AG04450 (cell line): ENCODE data around the gene DDX3X. TPM values are rescaled to one million over a fixed set of nuclear protein-coding genes. Genes with fewer than 3 reads are reported as not detected.
A peak's percentile ranks its signal among the peaks of the same experiment; 100 is the strongest.
"Not testable (repeated sequence)": the region's sequence is repeated elsewhere in the genome, so short reads cannot be mapped to it uniquely, and the experiment has no call there.

Experiments used
- CTCF ChIA-PET: fragments of 300-600, 350-600 bp; formaldehyde crosslinking; extraction: SDS; loops from one replicate; lab custom pipeline; 2022; ENCODE audit warnings: antibody characterized with exemption, inconsistent platforms; lab: Charles Lee
- POLR2A ChIA-PET: fragments of 350-600 bp; formaldehyde crosslinking; extraction: SDS; loops from one replicate; lab custom pipeline; 2021; ENCODE audit warnings: antibody characterized with exemption, inconsistent platforms; lab: Yijun Ruan, JAX
- DNase-seq: peaks from one replicate; pipeline ENCODE4 v3.0.0-alpha.2; 2011; ENCODE audit warnings: low read depth, low spot score
- H3K27ac ChIP-seq: one replicate; pipeline ENCODE4 v1.5.1; 2012; ENCODE audit warnings: low read depth, low read length, control low read depth
- H3K27me3 ChIP-seq: one replicate; pipeline ENCODE4 v1.6.0; 2012; ENCODE audit warnings: low read length; ENCODE audit not compliant: control insufficient read depth, insufficient read depth
- H3K4me3 ChIP-seq: 2 replicates; pipeline ENCODE4 v1.5.1; 2011; ENCODE audit warnings: mild to moderate bottlenecking, low read depth, low read length, control low read depth
- H3K9me3 ChIP-seq: 2 replicates; pipeline ENCODE4 v1.5.1; 2012; ENCODE audit warnings: low read length; ENCODE audit not compliant: control insufficient read depth, insufficient read depth
- CTCF ChIP-seq: IDR thresholded peaks from 2 replicates; pipeline ENCODE4 v1.5.1; 2011; ENCODE audit warnings: low read depth, low read length, control low read depth, inconsistent platforms
- polyA minus RNA-seq: library from RNA; depleted of rRNA, polyadenylated mRNA; stranded (reverse); fragments of >200 nt; gene quantifications from 2 replicates; pipeline ENCODE4 v1.2.3, GENCODE V29; 2011; rRNA and poly(A)+ RNA removed
- polyA plus RNA-seq: library from polyadenylated mRNA; depleted of rRNA; stranded (reverse); fragments of >200 nt; gene quantifications from 2 replicates; pipeline ENCODE4 v1.2.3, GENCODE V29; 2011; rRNA removed

Gene DDX3X
- polyA plus RNA-seq (110 and 111 TPM in 2 replicates), polyA minus RNA-seq (160 and 192 TPM in 2 replicates)

GRCh38 chrX:41333744-41334362 lies at the start of gene DDX3X:
DDX3X (plus strand) TSS chrX:41334162; CDS start chrX:41334253, 91 bp downstream.
- ChIA-PET CTCF (no interaction called here), POLR2A (interaction anchor here (0.7 to 1.4 kb wide), 9 partner anchors 17 to 97 kb away, joined by 3 to 20 read pairs (median 5); no protein-coding TSS in a partner anchor)
- DNase-seq: peak; percentile 70
- Histone ChIP-seq H3K27me3 (no peaks in the 10 kb centered on the region), H3K9me3 (no peaks in the 10 kb centered on the region; the same call in 1 of the 2 replicates), H3K27ac (peak within 1 kb of the TSS; percentile 98), H3K4me3 (peak within 1 kb of the TSS; percentile 87)
- 0 out of 2 replicates have a peak, but pooled peaks have one; percentile 12 for TF ChIP-seq CTCF

- POLR2A ChIA-PET: interaction anchor here (0.6 kb wide), 1 partner anchor 9 kb away, joined by 3 read pairs; no protein-coding TSS in a partner anchor
- H3K27me3 ChIP-seq, H3K9me3 ChIP-seq, DNase-seq, H3K27ac ChIP-seq, CTCF ChIA-PET, H3K4me3 ChIP-seq: not testable (repeated sequence)
Measured at GRCh38 chrX:41285928-41286327, 48.0 kb upstream of the DDX3X start.

DNA sequence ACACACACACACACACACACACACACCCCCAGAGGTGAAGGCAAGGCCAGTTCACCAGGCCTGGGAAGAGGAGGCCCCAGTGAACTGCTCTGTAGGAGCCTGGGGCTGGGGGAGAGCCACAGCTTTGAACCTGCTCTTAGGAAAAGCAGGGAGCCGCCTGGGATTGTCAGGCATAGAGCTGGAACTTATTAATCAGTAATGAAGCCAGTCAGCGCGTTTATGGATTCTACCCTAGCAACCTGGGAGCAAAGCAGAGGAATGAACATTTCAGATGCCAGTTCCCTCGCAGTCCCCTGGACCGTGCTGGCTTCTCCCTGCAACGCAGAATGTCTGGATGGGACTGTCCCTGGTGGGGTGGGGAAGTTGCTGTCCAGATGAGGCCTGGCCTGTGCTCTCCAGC lies 45.3 kb upstream of the DDX3X start:
- Histone ChIP-seq H3K27me3 (no peaks in the 10 kb centered on the region), H3K9me3 (no peaks in the 10 kb centered on the region; the same call in 1 of the 2 replicates), H3K4me3 (no peak overlapping the region), H3K27ac (no peak overlapping the region)
- ChIA-PET POLR2A (no interaction called here), CTCF (no interaction called here)
- DNase-seq: no peak
- no peak for TF ChIP-seq CTCF

DNA sequence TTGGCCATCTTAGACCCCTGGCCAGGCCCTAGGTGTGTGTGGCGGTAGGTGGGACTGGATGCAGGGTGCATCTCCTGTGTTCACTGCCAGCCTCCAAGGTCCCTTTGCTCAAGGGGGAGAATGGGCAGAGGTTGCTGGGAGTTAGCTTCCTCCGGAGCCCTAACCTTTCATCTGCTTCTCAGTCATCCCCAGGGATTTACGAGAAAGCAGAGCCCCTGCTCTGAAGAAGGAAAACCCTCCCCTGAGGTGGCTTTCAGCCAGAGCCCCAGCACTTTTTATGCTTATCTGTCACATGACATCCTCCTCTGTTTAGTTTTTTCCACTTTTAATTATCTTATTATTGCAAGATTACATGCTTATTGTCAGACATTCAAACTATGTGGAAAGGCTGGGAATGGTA lies 44.9 kb upstream of the DDX3X start:
- Histone ChIP-seq H3K9me3 (no peaks in the 10 kb centered on the region; the same call in 1 of the 2 replicates), H3K4me3 (no peak overlapping the region), H3K27me3 (no peaks in the 10 kb centered on the region), H3K27ac (no peak overlapping the region)
- ChIA-PET POLR2A (no interaction called here), CTCF (no interaction called here)
- DNase-seq: no peak
- no peak for TF ChIP-seq CTCF

DNA sequence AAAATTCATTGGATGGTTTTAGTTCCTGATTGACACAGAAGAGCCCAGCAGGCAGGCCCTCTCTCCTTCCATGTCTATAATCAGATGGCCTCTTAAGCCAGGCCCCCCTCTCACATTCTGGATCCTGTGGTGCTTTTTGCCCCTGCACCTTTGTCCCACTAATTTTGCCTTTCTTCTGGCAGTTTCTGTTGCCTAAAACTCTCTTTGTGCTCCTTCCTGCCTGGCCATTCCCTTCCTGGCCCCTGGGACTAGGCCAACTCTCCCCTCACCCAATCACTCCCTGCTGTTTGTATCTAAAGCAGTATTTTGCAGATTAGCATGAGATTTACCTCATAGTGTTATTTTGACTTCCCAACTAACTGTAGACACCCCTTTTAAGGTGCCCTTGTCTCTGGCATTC lies 42.7 kb upstream of the DDX3X start:
- POLR2A ChIA-PET: no interaction called here

More for the DNA sequence above, 42.7 kb upstream of the DDX3X start:
- no peak for DNase-seq
- Histone ChIP-seq H3K27me3 (no peaks in the 10 kb centered on the region), H3K9me3 (no peaks in the 10 kb centered on the region; the same call in 1 of the 2 replicates), H3K4me3 (no peak overlapping the region), H3K27ac (no peak overlapping the region)
- CTCF ChIA-PET: no interaction called here
- TF ChIP-seq CTCF: no peak
